Adrenal gland (tissue), 12 donors: Measurements from ENCODE around the gene CXCL9. TPM values are rescaled to one million over a fixed set of nuclear protein-coding genes. Genes with fewer than 3 reads are reported as not detected.

Experiments
- DNase-seq, 7 donors: peaks; one replicate each; pipeline ENCODE4 v3.0.0-alpha.2; 2019 to 2020
- H3K27ac ChIP-seq, 5 donors: fragments of 200-600 bp; sonication (generic) in 4 of 5; 1 replicate in 3 of 5; 2 replicates in 2 of 5; pipeline versions ENCODE4 v1.5.1 to v1.8.0; 2016 to 2020; ENCODE audit warnings: mild to moderate bottlenecking in 1 of 5
- H3K27me3 ChIP-seq: fragments of 200-600 bp; 2 replicates; pipeline ENCODE4 v1.8.0; 2021
- H3K36me3 ChIP-seq, 2 donors: fragments of 200-600 bp; replicated peaks in 1 of 2; 1 replicate in 1 of 2; 2 replicates in 1 of 2; pipeline versions ENCODE4 v1.5.1 to v1.8.0; 2018 to 2022
- H3K4me1 ChIP-seq, 2 donors: fragments of 200-600 bp; replicated peaks in 1 of 2; 1 replicate in 1 of 2; 2 replicates in 1 of 2; pipeline versions ENCODE4 v1.5.1 to v1.8.0; 2018 to 2021
- H3K4me3 ChIP-seq, 4 donors: fragments of 200-600 bp; sonication (generic) in 3 of 4; one replicate each; pipeline ENCODE4 v1.5.1; 2016 to 2018
- H3K9me3 ChIP-seq, 3 donors: fragments of 200-600 bp; sonication (generic) in 1 of 3; replicated peaks in 1 of 3; 1 replicate in 2 of 3; 2 replicates in 1 of 3; pipeline versions ENCODE4 v1.5.1 to v1.8.0; 2016 to 2021
- CTCF ChIP-seq, 6 experiments: fragments of 450-650 bp in 4 of 6; fragments of 200-600 bp in 2 of 6; sonication (generic) in 1 of 6; IDR thresholded peaks; 1 replicate in 5 of 6; 2 replicates in 1 of 6; pipeline versions ENCODE4 v1.5.1 to v1.8.0; 2016 to 2021; ENCODE audit warnings: antibody characterized with exemption in 6 of 6, mild to moderate bottlenecking in 2 of 6, moderate library complexity in 1 of 6
- POLR2A ChIP-seq, 2 donors: fragments of 450-650 bp; IDR thresholded peaks; one replicate each; pipeline ENCODE4 v1.6.1; 2017; ENCODE audit warnings: antibody characterized with exemption in 2 of 2, mild to moderate bottlenecking in 2 of 2, moderate library complexity in 1 of 2
- WGBS, 4 donors: extraction: QIAGEN DNeasy Blood & Tissue Kit in 2 of 4; methylation state at CpG; one replicate each; pipeline versions ENCODE4 v1.1.5 to v1.1.7; 2013 to 2017; 5-methylcytosine and 5-hydroxymethylcytosine counted together
- intact Hi-C, 2 donors: fragments of 100-400 bp; cut with DNase I; formaldehyde crosslinking; loops; one replicate each; pipeline versions ENCODE4 v1.14.1 to v1.15.0; 2022 to 2023
- polyA plus RNA-seq, 3 donors: library from polyadenylated mRNA; stranded (reverse); fragments of 200-250 nt in 2 of 3; fragments of 350-450 nt in 1 of 3; fragmentation: Illumina TruSeq in 1 of 3; extraction: RNeasy Lipid Tissue Mini Kit (QIAGEN cat#74804) in 1 of 3; gene quantifications; one replicate each; pipeline ENCODE4 v1.2.3, GENCODE V29; 2013 to 2014
- total RNA-seq, 9 donors: library from RNA; depleted of rRNA in 4 of 9; stranded (reverse); fragments of >200 nt in 4 of 9; fragments of 120-200 nt in 1 of 9; fragmentation: NEBNext Ultra II Directional in 1 of 9; extraction: Animal tissue kit (Norgen Biotek cat#: 25700) in 1 of 9; gene quantifications; one replicate each; pipeline versions ENCODE4 v1.1.0 to v1.2.4, GENCODE V29; 2013 to 2023
- donor health status: healthy with polysubstance abuse.
- donor health status: Bipolar disorder and iron deficiency.
- donor health status: DM: yes; HTN: yes; CAD: no.
- donor health status: DM: no; HTN: no; CAD: no.
- donor health status: DM: no; HTN: no; CAD: no.
- donor health status: DM: yes; HTN: yes; CAD: no.

Gene CXCL9
- total and polyA plus RNA-seq, 12 donors, result 0.11 to 6.4 (median 0.67) TPM; not detected in 1

- Histone ChIP-seq H3K4me1 (no peaks in the 10 kb centered on the region), H3K27me3 (no peaks in the 10 kb centered on the region), H3K4me3 (no peak overlapping the region), H3K27ac (peak overlapping the region in 4 of 5 donors; percentile 14 to 74 (median 48)), H3K9me3 (no peaks in the 10 kb centered on the region), H3K36me3 (no peaks in the 10 kb centered on the region)
- 87 to 94% (median 92%) methylated on average over 13 to 31 of the region's 31 CpGs for WGBS, 4 donors
- intact Hi-C loops, result no loop called here
- no peak for DNase-seq
- no peak for TF ChIP-seq POLR2A (IDR thresholded peaks at IDR 0.05)
- no peak for TF ChIP-seq CTCF (IDR thresholded peaks at IDR 0.05)
Measured at GRCh38 chr4:76011018-76011670, 3.8 kb upstream of the CXCL9 start.

- DNase-seq, result no peak
- 85 to 93% (median 88%) methylated on average over 12 to 13 of the region's 13 CpGs for WGBS, 4 donors
- H3K4me3 ChIP-seq, result no peak overlapping the region
- H3K27ac ChIP-seq, result no peak overlapping the region
- no peaks in the 10 kb centered on the region for H3K27me3 ChIP-seq
- no peaks in the 10 kb centered on the region for H3K9me3 ChIP-seq
- H3K36me3 ChIP-seq, result no peaks in the 10 kb centered on the region
- H3K4me1 ChIP-seq, result no peaks in the 10 kb centered on the region
- TF ChIP-seq CTCF (IDR thresholded peaks at IDR 0.05) (no peak), POLR2A (IDR thresholded peaks at IDR 0.05) (no peak)
- intact Hi-C loops, result no loop called here
Measured at GRCh38 chr4:76010576-76010975, 3.3 kb upstream of the CXCL9 start.

- no peaks in the 10 kb centered on the region for H3K36me3 ChIP-seq
- no peak overlapping the region for H3K4me3 ChIP-seq
- no peak for TF ChIP-seq CTCF (IDR thresholded peaks at IDR 0.05)
- no peak for TF ChIP-seq POLR2A (IDR thresholded peaks at IDR 0.05)
- 75 to 83% (median 75%) methylated on average over 5 of the region's 5 CpGs for WGBS, 4 donors
- no peak overlapping the region for H3K27ac ChIP-seq
- H3K9me3 ChIP-seq, result no peaks in the 10 kb centered on the region
- no peak for DNase-seq
- no peaks in the 10 kb centered on the region for H3K27me3 ChIP-seq
- H3K4me1 ChIP-seq, result no peaks in the 10 kb centered on the region
- intact Hi-C loops, result no loop called here
Measured at GRCh38 chr4:76009311-76009710, 2.0 kb upstream of the CXCL9 start.

GRCh38 chr4:76003620-76004019 is 3.7 kb downstream of the CXCL9 start:
- H3K36me3 ChIP-seq, result no peaks in the 10 kb centered on the region
- intact Hi-C loops, result no loop called here
- WGBS, 4 donors, result 69 to 76% (median 71%) methylated on average over 3 of the region's 3 CpGs
- TF ChIP-seq CTCF (IDR thresholded peaks at IDR 0.05) (no peak), POLR2A (IDR thresholded peaks at IDR 0.05) (no peak)
- H3K9me3 ChIP-seq, result no peaks in the 10 kb centered on the region
- H3K27ac ChIP-seq, result no peak overlapping the region
- DNase-seq, result no peak
- no peaks in the 10 kb centered on the region for H3K4me1 ChIP-seq
- H3K4me3 ChIP-seq, result no peak overlapping the region
- no peaks in the 10 kb centered on the region for H3K27me3 ChIP-seq
